ENCODE measurements around the gene AGMO. TPM values are rescaled to one million over a fixed set of nuclear protein-coding genes. Genes with fewer than 3 reads are reported as not detected.

Gene AGMO
- total RNA-seq, 1 experiment from 2014 or later, result not detected

DNA sequence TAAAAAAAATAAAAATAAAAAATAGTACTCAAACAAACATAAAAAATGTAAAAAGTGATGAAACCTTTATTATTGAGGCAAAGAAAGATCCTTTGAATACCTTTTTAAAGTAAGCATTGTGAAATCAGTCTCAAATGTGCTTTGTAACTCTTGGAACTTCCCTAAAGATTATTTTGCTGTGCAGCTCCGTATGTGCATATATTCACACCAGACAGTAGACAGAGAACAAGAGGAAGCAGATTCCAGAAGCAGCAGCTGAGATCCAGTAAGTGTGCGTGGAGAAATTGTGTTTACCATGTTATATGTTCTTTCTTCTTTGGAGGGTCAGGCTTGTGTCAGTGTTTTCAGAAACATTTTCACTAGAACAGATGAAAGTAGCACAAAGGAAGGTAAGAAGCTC is 324.9 kb downstream of the AGMO start:
- Histone ChIP-seq H3K36me3 (ENCODE audit: control insufficient read depth, insufficient read depth, low read length) (no peaks in the 10 kb centered on the region), H3K4me3 (ENCODE audit: low read depth in 2 of 2, low read length in 2 of 2) (no peak overlapping the region), H3K4me1 (ENCODE audit: control insufficient read depth, insufficient read depth, low read length) (no peaks in the 10 kb centered on the region), H3K9me3 (ENCODE audit: control insufficient read depth, insufficient read depth, low read depth, low read length) (peaks cover 4% of the 10 kb centered on the region; the same call in 1 of the 2 replicates), H3K27ac (ENCODE audit: low read length) (no peak overlapping the region), H3K27me3 (ENCODE audit: control insufficient read depth, insufficient read depth, low read length) (no peaks in the 10 kb centered on the region)
- no peak for DNase-seq (ENCODE audit: low read depth, low spot score)
- ChIA-PET CTCF (no interaction called here), POLR2A (no interaction called here)
- in situ Hi-C loops (cut with HindIII; ENCODE audit: low pct_unique_long_range_greater_than_20kb, low sequenced_read_pairs), result no loop called here
- TF ChIP-seq POLR2AphosphoS5 (IDR thresholded peaks at IDR 0.05; ENCODE audit: low read depth, low read length) (no peak), TCF7L2 (IDR thresholded peaks at IDR 0.05; ENCODE audit: low read depth, low read length) (no peak), SIN3A (IDR thresholded peaks at IDR 0.05; ENCODE audit: borderline replicate concordance, insufficient read depth, low read depth, low read length) (no peak)
- TF ChIP-seq, protein P1, sequence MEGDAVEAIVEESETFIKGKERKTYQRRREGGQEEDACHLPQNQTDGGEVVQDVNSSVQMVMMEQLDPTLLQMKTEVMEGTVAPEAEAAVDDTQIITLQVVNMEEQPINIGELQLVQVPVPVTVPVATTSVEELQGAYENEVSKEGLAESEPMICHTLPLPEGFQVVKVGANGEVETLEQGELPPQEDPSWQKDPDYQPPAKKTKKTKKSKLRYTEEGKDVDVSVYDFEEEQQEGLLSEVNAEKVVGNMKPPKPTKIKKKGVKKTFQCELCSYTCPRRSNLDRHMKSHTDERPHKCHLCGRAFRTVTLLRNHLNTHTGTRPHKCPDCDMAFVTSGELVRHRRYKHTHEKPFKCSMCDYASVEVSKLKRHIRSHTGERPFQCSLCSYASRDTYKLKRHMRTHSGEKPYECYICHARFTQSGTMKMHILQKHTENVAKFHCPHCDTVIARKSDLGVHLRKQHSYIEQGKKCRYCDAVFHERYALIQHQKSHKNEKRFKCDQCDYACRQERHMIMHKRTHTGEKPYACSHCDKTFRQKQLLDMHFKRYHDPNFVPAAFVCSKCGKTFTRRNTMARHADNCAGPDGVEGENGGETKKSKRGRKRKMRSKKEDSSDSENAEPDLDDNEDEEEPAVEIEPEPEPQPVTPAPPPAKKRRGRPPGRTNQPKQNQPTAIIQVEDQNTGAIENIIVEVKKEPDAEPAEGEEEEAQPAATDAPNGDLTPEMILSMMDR (IDR thresholded peaks at IDR 0.05), result no peak
- TF ChIP-seq, protein P2, sequence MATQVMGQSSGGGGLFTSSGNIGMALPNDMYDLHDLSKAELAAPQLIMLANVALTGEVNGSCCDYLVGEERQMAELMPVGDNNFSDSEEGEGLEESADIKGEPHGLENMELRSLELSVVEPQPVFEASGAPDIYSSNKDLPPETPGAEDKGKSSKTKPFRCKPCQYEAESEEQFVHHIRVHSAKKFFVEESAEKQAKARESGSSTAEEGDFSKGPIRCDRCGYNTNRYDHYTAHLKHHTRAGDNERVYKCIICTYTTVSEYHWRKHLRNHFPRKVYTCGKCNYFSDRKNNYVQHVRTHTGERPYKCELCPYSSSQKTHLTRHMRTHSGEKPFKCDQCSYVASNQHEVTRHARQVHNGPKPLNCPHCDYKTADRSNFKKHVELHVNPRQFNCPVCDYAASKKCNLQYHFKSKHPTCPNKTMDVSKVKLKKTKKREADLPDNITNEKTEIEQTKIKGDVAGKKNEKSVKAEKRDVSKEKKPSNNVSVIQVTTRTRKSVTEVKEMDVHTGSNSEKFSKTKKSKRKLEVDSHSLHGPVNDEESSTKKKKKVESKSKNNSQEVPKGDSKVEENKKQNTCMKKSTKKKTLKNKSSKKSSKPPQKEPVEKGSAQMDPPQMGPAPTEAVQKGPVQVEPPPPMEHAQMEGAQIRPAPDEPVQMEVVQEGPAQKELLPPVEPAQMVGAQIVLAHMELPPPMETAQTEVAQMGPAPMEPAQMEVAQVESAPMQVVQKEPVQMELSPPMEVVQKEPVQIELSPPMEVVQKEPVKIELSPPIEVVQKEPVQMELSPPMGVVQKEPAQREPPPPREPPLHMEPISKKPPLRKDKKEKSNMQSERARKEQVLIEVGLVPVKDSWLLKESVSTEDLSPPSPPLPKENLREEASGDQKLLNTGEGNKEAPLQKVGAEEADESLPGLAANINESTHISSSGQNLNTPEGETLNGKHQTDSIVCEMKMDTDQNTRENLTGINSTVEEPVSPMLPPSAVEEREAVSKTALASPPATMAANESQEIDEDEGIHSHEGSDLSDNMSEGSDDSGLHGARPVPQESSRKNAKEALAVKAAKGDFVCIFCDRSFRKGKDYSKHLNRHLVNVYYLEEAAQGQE (IDR thresholded peaks at IDR 0.05; ENCODE audit: insufficient read depth in 1 of 2, low read depth in 2 of 2, low read length in 1 of 2), result no peak
- BruUV-seq (replicated peaks), result no TSS peak
- intact Hi-C loops (cut with micrococcal nuclease; ENCODE audit: unreplicated experiment), result no loop called here
- ATAC-seq, result no peak

DNA sequence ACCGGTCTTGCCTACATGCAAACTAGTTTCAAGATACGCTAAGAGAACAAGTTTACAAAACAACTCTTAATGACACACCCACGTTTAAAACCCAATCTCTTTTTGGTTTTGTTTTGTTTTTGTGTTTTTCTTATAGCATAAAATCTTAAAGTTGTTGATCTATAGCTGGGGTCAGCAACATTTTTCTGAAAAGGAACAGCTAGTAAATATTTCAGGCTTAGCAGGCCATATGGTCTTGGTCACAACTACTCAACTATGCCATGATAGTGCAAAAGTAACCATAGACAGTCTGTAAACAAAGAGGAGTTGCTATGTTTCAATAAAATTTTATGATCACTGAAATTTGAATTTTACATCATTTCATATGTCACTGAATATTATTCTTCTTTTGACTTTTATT is 327.4 kb downstream of the AGMO start:
- ChIA-PET CTCF (no interaction called here), POLR2A (no interaction called here)
- intact Hi-C loops (cut with micrococcal nuclease; ENCODE audit: unreplicated experiment) (no loop called here), in situ Hi-C loops (cut with HindIII; ENCODE audit: low pct_unique_long_range_greater_than_20kb, low sequenced_read_pairs) (no loop called here)
- Histone ChIP-seq H3K9me3 (ENCODE audit: control insufficient read depth, insufficient read depth, low read depth, low read length) (no peaks in the 10 kb centered on the region), H3K4me1 (ENCODE audit: control insufficient read depth, insufficient read depth, low read length) (no peaks in the 10 kb centered on the region), H3K4me3 (ENCODE audit: low read depth in 2 of 2, low read length in 2 of 2) (no peak overlapping the region), H3K27ac (ENCODE audit: low read length) (no peak overlapping the region), H3K27me3 (ENCODE audit: control insufficient read depth, insufficient read depth, low read length) (no peaks in the 10 kb centered on the region), H3K36me3 (ENCODE audit: control insufficient read depth, insufficient read depth, low read length) (no peaks in the 10 kb centered on the region)
- TF ChIP-seq, protein P2 (IDR thresholded peaks at IDR 0.05; ENCODE audit: insufficient read depth in 1 of 2, low read depth in 2 of 2, low read length in 1 of 2), result no peak
- TF ChIP-seq POLR2AphosphoS5 (IDR thresholded peaks at IDR 0.05; ENCODE audit: low read depth, low read length) (no peak), SIN3A (IDR thresholded peaks at IDR 0.05; ENCODE audit: borderline replicate concordance, insufficient read depth, low read depth, low read length) (no peak), TCF7L2 (IDR thresholded peaks at IDR 0.05; ENCODE audit: low read depth, low read length) (no peak)
- TF ChIP-seq, protein P1 (IDR thresholded peaks at IDR 0.05), result no peak
- ATAC-seq (no peak), DNase-seq (ENCODE audit: low read depth, low spot score) (no peak)
- BruUV-seq (replicated peaks), result no TSS peak

Measured in Panc1 (cell line).